GM15510 (cell line): ENCODE measurements around the gene OTUD7B.

Experiments
- POLR2A ChIP-seq: IDR thresholded peaks from 3 replicates; pipeline ENCODE4 v1.6.1; 2011; ENCODE audit warnings: borderline replicate concordance; ENCODE audit not compliant: insufficient read length; ENCODE audit errors: extremely low read depth

The OTUD7B gene

GRCh38 chr1:150006881-150007421 is 3.6 kb downstream of the OTUD7B start:
- no peak for TF ChIP-seq POLR2A

GRCh38 chr1:150005606-150006005 is 4.9 kb downstream of the OTUD7B start:
- no peak for TF ChIP-seq POLR2A

GRCh38 chr1:150003801-150004200 is 6.7 kb downstream of the OTUD7B start:
- no peak for TF ChIP-seq POLR2A

DNA sequence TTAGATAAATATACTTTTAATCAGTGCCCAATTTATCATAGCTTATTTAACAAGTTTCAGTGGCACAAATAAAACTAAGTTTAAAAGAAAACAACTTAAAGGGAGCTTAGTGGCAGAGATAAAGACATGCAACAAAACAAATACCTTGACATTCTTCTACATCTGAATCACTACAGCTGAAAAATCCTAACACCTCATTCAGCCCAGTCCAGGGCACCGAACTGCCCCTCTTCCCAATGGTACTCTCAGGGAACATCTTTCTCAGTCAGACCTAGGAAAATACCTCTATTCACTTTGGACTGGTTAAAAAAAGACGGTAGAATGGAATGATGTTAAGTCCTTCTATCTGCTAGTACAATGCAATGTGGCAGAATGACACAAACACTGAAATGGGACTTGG is 8.3 kb downstream of the OTUD7B start:
- no peak for TF ChIP-seq POLR2A

DNA sequence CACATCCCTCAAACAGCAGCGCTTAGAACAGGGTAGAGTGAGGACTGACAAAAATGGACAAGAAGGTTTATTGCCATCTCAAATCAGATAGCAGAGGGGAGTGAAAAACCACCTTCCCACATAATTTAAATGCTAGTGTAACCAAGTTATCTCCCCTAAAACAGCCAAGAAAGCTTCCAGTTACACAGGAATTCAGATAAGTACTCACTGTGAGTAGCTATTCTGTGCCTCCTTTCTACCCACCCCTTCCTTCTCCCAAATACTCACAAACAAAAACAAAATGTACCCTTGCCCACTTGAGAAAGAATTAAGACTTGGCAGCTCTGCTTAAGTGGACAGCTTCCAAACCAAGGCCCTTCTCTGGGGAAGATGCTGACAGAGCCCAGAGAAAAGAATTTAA is 9.1 kb downstream of the OTUD7B start:
- TF ChIP-seq POLR2A, result no peak

- no peak for TF ChIP-seq POLR2A
Observed at GRCh38 chr1:149997585-149998262, 12.8 kb downstream of the OTUD7B start.

DNA sequence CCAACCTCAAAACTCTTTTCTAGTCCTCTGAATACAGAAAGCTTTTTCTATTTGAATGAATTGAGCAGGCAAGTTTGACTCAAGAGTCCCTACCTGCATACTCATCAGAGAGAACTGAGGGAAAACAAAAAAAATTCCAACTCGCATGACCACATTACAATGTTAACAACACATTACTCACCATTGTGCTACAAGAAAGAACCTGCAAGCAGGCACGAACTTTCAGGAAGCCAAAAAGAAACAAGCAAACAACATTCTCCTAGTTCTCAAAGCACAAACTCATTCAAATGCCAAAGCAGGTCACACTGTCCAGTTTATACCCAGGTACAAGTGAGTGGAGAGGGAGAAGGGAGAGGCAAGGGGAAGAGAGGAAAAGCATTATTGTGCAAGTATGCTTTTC is 14.6 kb downstream of the OTUD7B start:
- no peak for TF ChIP-seq POLR2A

GRCh38 chr1:149993764-149994163 is 16.8 kb downstream of the OTUD7B start:
- TF ChIP-seq POLR2A, result no peak

DNA sequence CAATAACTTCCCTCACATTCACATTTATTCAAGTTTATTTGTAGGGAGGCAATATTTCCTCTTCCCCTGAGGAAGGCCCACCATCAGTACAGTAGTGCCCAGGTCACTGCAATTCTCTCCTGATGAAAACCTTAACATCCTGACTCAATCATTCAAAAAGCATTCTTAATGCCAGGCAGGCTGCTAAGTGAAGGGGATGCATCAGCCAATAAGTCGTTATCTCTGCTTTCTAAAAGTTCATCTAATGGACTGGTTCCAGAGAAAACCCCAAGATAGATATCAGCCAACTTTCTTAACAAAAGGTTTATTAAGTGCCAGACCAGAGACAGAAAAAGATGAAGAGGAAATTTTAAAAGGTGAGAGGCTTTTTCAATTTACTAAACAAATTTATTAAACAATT is 17.3 kb downstream of the OTUD7B start:
- TF ChIP-seq POLR2A, result no peak

- no peak for TF ChIP-seq POLR2A
Observed at GRCh38 chr1:149987297-149987595, 23.3 kb downstream of the OTUD7B start.

DNA sequence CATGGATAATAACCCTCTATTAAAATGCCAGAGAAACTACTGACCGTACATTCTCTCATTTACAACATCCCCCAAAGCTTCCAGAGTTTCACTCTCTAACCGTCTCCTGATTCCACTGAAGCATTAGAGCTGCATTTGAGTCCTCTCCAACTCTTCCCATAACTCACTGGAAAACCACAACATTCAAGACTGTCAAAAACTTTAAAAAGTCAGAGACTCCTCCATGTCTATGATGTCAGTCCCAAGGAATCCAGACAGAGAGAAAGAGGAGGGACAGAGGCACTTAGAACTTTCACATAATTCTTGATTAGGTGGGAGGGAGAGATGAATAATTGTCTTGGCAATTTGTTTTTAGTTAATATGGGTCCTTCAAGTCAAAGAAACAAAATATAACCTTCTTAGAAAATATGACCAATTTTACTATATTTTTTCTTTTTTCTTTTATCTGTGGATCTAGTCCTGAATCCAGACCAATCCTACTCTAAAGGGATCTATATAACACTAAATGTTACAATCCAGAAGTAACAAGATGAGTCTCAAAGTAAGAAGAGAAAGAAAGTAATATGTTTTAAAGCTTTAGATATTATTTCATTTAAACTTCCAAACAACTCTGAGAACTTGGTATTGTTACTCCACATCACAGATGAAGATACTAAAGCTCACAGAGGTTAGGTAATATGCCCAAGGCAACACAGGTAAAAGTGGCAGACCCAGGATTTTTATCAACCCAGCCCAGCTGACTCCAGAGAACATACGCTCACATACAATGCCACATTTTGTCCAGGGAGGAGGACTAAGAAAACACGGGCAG is 23.8 kb downstream of the OTUD7B start:
- TF ChIP-seq POLR2A, result no peak

DNA sequence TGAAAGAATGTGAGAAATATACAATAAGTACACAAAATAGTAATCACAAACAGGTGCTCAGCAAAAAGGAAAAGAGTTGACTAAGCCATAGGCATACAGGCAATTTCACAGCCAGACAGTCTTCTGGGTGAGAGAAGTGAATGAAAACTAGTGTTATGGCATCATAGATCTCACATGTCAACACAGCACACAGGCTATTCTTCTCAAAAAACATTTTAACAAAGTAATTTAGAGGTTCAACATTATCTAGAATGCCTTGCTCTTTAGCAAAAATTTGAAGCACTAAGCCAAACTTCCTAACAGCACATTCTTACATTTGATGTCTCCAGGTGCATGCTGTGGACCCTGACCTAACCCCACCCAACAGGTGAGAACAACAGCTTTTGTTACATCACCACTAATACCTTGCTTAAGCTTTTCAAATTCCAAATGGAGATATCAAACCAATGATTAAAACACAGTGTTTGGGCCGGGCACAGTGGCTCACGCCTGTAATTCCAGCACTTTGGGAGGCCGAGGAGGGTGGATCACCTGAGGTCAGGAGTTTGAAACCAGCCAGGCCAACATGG is 30.5 kb downstream of the OTUD7B start:
- TF ChIP-seq POLR2A, result no peak

- no peak for TF ChIP-seq POLR2A
Observed at GRCh38 chr1:149979245-149979971, 31.1 kb downstream of the OTUD7B start.

GRCh38 chr1:149978547-149979023 is 31.9 kb downstream of the OTUD7B start:
- no peak for TF ChIP-seq POLR2A

DNA sequence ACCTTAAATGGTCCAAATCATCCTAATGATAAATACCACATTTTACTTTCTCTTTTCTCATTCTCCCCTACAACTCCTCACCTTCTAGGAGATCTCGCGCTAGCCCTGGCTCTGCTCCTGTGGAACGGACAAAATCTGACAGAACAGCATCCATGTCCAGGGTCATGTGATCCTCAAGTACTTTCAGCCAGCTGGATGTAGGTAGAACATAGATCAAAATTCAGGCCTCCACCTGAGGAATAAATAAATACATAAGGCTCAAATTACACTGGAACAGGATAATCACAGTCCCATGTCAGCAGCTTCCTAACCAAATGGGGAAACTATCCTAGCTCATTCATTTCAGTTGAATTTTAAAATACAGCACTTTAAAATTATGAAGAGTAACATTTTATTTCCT is 33.2 kb downstream of the OTUD7B start:
- TF ChIP-seq POLR2A, result no peak
